ENCODE data around the gene CRNN.

DNA sequence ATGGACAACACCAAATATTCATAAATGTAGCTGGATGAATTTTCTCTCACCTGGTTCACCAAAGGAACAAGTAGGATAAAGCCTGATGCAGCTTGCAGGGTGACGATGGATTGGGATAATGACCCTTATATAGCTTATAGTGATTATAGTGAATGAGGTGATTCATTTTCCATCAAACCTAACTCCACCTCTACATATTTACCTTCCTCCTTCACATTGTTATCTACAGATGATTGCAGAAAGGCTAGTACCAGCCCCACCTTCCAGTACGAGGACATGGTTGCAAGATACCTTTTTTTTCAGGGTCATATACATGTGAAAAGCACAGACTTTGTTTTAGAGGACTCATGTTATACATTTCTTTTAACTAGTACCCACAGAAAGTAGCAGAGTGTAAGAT, 54.2 kb downstream of the CRNN start, which contains the start of gene FLG2:
- TF ChIP-seq POLR2A (IDR thresholded peaks at IDR 0.05) (no peak), POLR2AphosphoS5 (IDR thresholded peaks at IDR 0.05) (no peak)
- TF ChIP-seq, protein P1, sequence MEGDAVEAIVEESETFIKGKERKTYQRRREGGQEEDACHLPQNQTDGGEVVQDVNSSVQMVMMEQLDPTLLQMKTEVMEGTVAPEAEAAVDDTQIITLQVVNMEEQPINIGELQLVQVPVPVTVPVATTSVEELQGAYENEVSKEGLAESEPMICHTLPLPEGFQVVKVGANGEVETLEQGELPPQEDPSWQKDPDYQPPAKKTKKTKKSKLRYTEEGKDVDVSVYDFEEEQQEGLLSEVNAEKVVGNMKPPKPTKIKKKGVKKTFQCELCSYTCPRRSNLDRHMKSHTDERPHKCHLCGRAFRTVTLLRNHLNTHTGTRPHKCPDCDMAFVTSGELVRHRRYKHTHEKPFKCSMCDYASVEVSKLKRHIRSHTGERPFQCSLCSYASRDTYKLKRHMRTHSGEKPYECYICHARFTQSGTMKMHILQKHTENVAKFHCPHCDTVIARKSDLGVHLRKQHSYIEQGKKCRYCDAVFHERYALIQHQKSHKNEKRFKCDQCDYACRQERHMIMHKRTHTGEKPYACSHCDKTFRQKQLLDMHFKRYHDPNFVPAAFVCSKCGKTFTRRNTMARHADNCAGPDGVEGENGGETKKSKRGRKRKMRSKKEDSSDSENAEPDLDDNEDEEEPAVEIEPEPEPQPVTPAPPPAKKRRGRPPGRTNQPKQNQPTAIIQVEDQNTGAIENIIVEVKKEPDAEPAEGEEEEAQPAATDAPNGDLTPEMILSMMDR (IDR thresholded peaks at IDR 0.05): no peak
